Loucy (cell line): ENCODE measurements around the gene PCDHA7.
"Not testable (repeated sequence)": the region's sequence is repeated elsewhere in the genome, so short reads cannot be mapped to it uniquely, and the experiment has no call there.

Experiments
- H2AFZ ChIP-seq: fragments of 200-600 bp; sonication (generic); 2 replicates; pipeline ENCODE4 v1.6.0; 2016; ENCODE audit warnings: antibody characterized with exemption, mild to moderate bottlenecking, low read length, moderate library complexity
- H3F3A ChIP-seq: fragments of 200-600 bp; 2 replicates; pipeline ENCODE4 v1.6.0; 2016; ENCODE audit warnings: antibody characterized with exemption, low read depth, mild to moderate bottlenecking
- H3K27me3 ChIP-seq: fragments of 200-600 bp; sonication (generic); 2 replicates; pipeline ENCODE4 v1.6.1; 2014; ENCODE audit warnings: low read length, mild to moderate bottlenecking; ENCODE audit not compliant: insufficient read depth, poor library complexity, severe bottlenecking
- H3K36me3 ChIP-seq: fragments of 200-600 bp; sonication (generic); 2 replicates; pipeline ENCODE4 v1.6.1; 2016; ENCODE audit warnings: low read length; ENCODE audit not compliant: insufficient read depth
- H3K4me1 ChIP-seq: fragments of 200-600 bp; sonication (generic); 2 replicates; pipeline ENCODE4 v1.5.1; 2014; ENCODE audit warnings: low read length, mild to moderate bottlenecking; ENCODE audit not compliant: insufficient read depth, poor library complexity, severe bottlenecking
- H3K4me2 ChIP-seq: fragments of 200-600 bp; sonication (generic); 2 replicates; pipeline ENCODE4 v1.6.0; 2014; ENCODE audit warnings: antibody characterized with exemption, low read length, low read depth, mild to moderate bottlenecking; ENCODE audit not compliant: poor library complexity, severe bottlenecking
- H3K4me3 ChIP-seq: fragments of 200-600 bp; sonication (generic); 2 replicates; pipeline ENCODE4 v1.5.1; 2014; ENCODE audit warnings: low read length, mild to moderate bottlenecking, mixed read lengths; ENCODE audit not compliant: poor library complexity, severe bottlenecking
- H3K79me2 ChIP-seq: fragments of 200-600 bp; sonication (generic); 2 replicates; pipeline ENCODE4 v1.6.1; 2014; ENCODE audit warnings: low read length; ENCODE audit not compliant: insufficient read depth
- H3K9ac ChIP-seq: fragments of 200-600 bp; sonication (generic); 2 replicates; pipeline ENCODE4 v1.6.0; 2014; ENCODE audit warnings: mild to moderate bottlenecking, low read depth, low read length, moderate library complexity; ENCODE audit not compliant: poor library complexity, severe bottlenecking
- H3K9me2 ChIP-seq: fragments of 200-600 bp; sonication (generic); replicated peaks from 2 replicates; pipeline ENCODE4 v1.6.1; 2016; ENCODE audit warnings: low read depth, low read length, mixed read lengths
- H3K9me3 ChIP-seq: fragments of 200-600 bp; sonication (generic); 2 replicates; pipeline ENCODE4 v1.6.1; 2014; ENCODE audit warnings: mild to moderate bottlenecking, antibody characterized with exemption, low read length, low read depth; ENCODE audit not compliant: insufficient read depth
- H4K20me1 ChIP-seq: fragments of 200-600 bp; sonication (generic); 2 replicates; pipeline ENCODE4 v1.6.0; 2014; ENCODE audit warnings: antibody characterized with exemption, low read length, mild to moderate bottlenecking; ENCODE audit not compliant: insufficient read depth, poor library complexity, severe bottlenecking
- CTCF ChIP-seq: fragments of 200-600 bp; sonication (generic); conservative IDR thresholded peaks from 2 replicates; pipeline ENCODE4 v1.5.1; 2014; ENCODE audit warnings: mild to moderate bottlenecking, antibody characterized with exemption, low read length
- EZH2phosphoT487 ChIP-seq: fragments of 200-600 bp; IDR thresholded peaks from 2 replicates; pipeline ENCODE4 v1.6.1; 2018; ENCODE audit warnings: antibody characterized with exemption, mild to moderate bottlenecking, moderate library complexity, borderline replicate concordance

PCDHA7 gene

GRCh38 chr5:140796718-140797095 is 37.4 kb upstream of the PCDHA7 start:
- no peaks in the 10 kb centered on the region for H3K4me1 ChIP-seq
- no peak overlapping the region for H3K4me2 ChIP-seq
- no peaks in the 10 kb centered on the region for H3K27me3 ChIP-seq
- no peaks in the 10 kb centered on the region for H3K9me3 ChIP-seq
- no peaks in the 10 kb centered on the region for H3K36me3 ChIP-seq
- no peak overlapping the region for H3K4me3 ChIP-seq
- no peak overlapping the region for H3K9ac ChIP-seq
- H3K79me2 ChIP-seq, result no peaks in the 10 kb centered on the region
- no peaks in the 10 kb centered on the region for H3K9me2 ChIP-seq
- H3F3A ChIP-seq, result no peaks in the 10 kb centered on the region
- H4K20me1 ChIP-seq, result no peaks in the 10 kb centered on the region
- TF ChIP-seq EZH2phosphoT487, result no peak
- TF ChIP-seq CTCF, result no peak
- H2AFZ ChIP-seq, result no peak overlapping the region

GRCh38 chr5:140800816-140801493 is 33.1 kb upstream of the PCDHA7 start, which contains the start of gene PCDHA3:
PCDHA3 (plus strand) TSS chr5:140801057.
- H2AFZ ChIP-seq, result no peak within 1 kb of the TSS
- H3K9ac ChIP-seq, result no peak within 1 kb of the TSS
- no peaks in the 10 kb centered on the region for H3K36me3 ChIP-seq
- H3K9me3 ChIP-seq, result no peaks in the 10 kb centered on the region
- no peaks in the 10 kb centered on the region for H4K20me1 ChIP-seq
- no peaks in the 10 kb centered on the region for H3K27me3 ChIP-seq
- H3K4me1 ChIP-seq, result no peaks in the 10 kb centered on the region
- no peak within 1 kb of the TSS for H3K4me2 ChIP-seq
- no peaks in the 10 kb centered on the region for H3K9me2 ChIP-seq
- TF ChIP-seq EZH2phosphoT487 (no peak), CTCF (no peak)
- no peaks in the 10 kb centered on the region for H3K79me2 ChIP-seq
- H3K4me3 ChIP-seq, result no peak within 1 kb of the TSS
- H3F3A ChIP-seq, result no peaks in the 10 kb centered on the region

GRCh38 chr5:140801494-140801841 is 32.6 kb upstream of the PCDHA7 start:
- Histone ChIP-seq H3K9me2 (no peaks in the 10 kb centered on the region), H3K9me3 (no peaks in the 10 kb centered on the region), H3K4me3 (no peak overlapping the region), H3K4me1 (no peaks in the 10 kb centered on the region), H3F3A (no peaks in the 10 kb centered on the region), H3K4me2 (no peak overlapping the region), H3K9ac (no peak overlapping the region), H2AFZ (no peak overlapping the region), H3K27me3 (no peaks in the 10 kb centered on the region), H3K79me2 (no peaks in the 10 kb centered on the region), H4K20me1 (no peaks in the 10 kb centered on the region), H3K36me3 (no peaks in the 10 kb centered on the region)
- TF ChIP-seq EZH2phosphoT487 (no peak), CTCF (no peak)

GRCh38 chr5:140802381-140802780 is 31.7 kb upstream of the PCDHA7 start:
- H3K36me3 ChIP-seq, H3K4me2 ChIP-seq, H3F3A ChIP-seq, H4K20me1 ChIP-seq, H3K79me2 ChIP-seq, H3K9ac ChIP-seq, H3K4me1 ChIP-seq, H3K4me3 ChIP-seq, H3K9me2 ChIP-seq, H3K9me3 ChIP-seq, H2AFZ ChIP-seq, H3K27me3 ChIP-seq: not testable (repeated sequence)
